ENCODE measurements around the gene MATN4. TPM values are rescaled to one million over a fixed set of nuclear protein-coding genes. Genes with fewer than 3 reads are reported as not detected.

MATN4 gene
- total RNA-seq, 4 donors from 2014 or later = not detected

DNA sequence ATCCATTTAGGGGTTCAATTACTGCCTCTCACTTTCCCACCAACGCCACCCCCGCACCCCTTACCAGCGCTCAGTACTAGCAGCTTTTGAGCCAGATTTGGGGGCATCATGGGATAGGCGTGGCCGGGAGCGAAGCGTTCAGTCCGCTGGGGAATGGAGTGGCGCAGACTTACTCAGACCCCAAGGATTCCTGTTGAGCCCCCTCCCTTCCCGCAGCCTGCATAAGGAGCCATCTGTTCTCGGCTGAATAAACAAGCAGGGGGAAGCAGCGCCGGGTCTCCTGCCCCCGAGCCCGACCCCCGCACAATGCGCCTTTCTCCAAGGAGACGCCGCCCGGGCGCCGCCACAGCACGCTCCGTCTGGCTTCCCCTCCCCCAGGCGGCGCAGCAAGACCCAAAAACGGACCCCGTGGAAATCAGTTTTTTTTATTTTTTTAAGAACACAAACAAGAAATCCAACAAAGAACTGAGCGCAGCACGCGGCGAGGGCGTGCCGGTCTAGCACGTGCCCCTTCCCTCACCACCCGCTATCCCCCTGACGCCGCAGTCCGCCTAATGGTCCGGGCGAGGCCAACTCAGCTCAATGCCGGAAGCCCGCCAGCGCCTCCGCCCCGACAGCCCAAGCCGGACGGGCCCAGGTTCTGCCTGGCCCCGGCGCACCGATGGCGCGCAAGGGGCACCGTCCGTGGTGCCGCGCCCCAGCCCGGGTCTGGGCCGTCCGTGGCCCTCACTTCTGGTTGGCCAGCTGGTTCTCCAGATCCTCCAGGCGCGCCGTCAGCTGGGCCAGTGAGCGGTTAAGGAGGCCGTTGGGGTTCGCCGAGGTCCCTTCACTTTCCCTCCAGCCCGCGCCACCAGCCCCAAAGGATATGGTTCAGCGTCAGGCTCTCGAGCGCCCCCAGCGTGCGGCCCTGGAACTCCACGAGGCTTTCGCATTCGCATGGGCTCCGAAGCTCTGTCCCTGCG lies 14.8 kb downstream of the MATN4 start:
- Histone ChIP-seq H3K4me1 (peaks cover 0 to 5% of the 10 kb centered on the region in 2 donors), H3K27me3 (peaks cover 11 to 24% (median 14%) of the 10 kb centered on the region in 3 donors), H3K4me3 (peak overlapping the region; percentile 46 to 71 (median 58)), H3K27ac (no peak overlapping the region), H3K36me3 (no peaks in the 10 kb centered on the region), H3K9me3 (no peaks in the 10 kb centered on the region)
- peak; percentile 74 to 80 for ATAC-seq
- intact Hi-C loops (cut with DNase I; ENCODE audit: low total_unique reads) (loop anchor here (5.0 kb wide), 3 partner anchors 41 to 251 kb away; partner anchors contain the start of gene SLPI), in situ Hi-C loops (cut with MboI; ENCODE audit: low sequenced_read_pairs in 4 of 4) (loop anchor here (25.0 kb wide), 2 partner anchors 156 to 256 kb away; no protein-coding TSS in a partner anchor)
- peak; percentile 33 to 55 for DNase-seq
- TF ChIP-seq POLR2A (IDR thresholded peaks at IDR 0.05) = no peak
- TF ChIP-seq, protein P1, sequence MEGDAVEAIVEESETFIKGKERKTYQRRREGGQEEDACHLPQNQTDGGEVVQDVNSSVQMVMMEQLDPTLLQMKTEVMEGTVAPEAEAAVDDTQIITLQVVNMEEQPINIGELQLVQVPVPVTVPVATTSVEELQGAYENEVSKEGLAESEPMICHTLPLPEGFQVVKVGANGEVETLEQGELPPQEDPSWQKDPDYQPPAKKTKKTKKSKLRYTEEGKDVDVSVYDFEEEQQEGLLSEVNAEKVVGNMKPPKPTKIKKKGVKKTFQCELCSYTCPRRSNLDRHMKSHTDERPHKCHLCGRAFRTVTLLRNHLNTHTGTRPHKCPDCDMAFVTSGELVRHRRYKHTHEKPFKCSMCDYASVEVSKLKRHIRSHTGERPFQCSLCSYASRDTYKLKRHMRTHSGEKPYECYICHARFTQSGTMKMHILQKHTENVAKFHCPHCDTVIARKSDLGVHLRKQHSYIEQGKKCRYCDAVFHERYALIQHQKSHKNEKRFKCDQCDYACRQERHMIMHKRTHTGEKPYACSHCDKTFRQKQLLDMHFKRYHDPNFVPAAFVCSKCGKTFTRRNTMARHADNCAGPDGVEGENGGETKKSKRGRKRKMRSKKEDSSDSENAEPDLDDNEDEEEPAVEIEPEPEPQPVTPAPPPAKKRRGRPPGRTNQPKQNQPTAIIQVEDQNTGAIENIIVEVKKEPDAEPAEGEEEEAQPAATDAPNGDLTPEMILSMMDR (IDR thresholded peaks at IDR 0.05 in 4 of 5, conservative IDR thresholded peaks at IDR 0.05 in 1 of 5) = peak; percentile 67 to 95 (median 86)

DNA sequence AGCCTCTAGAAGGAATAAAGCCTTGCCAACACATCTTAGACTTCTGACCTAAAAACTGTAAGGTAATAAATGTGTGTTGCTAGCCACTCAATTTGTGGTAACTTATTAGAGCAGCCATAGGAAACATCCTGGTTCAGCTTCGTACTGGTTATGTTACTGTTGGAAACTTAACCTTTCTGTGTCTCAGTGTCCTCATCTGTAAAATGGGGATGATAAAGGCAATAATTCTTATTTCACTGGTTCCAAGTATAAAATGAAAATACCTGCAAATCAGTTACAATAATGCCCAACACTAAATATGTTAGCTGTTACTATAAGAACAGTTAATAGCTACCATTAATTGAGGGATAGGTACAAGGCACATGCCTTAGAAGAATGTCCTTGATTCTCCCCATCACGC lies 15.8 kb downstream of the MATN4 start:
- DNase-seq (no peak), ATAC-seq (no peak)
- H3K9me3 ChIP-seq = no peaks in the 10 kb centered on the region
- no peak overlapping the region for H3K27ac ChIP-seq
- peaks cover 11 to 24% (median 14%) of the 10 kb centered on the region in 3 donors for H3K27me3 ChIP-seq
- in situ Hi-C loops (cut with MboI; ENCODE audit: low sequenced_read_pairs in 4 of 4) (loop anchor here (25.0 kb wide), 2 partner anchors 155 to 255 kb away; no protein-coding TSS in a partner anchor), intact Hi-C loops (cut with DNase I; ENCODE audit: low total_unique reads) (loop anchor here (5.0 kb wide), 3 partner anchors 40 to 250 kb away; partner anchors contain the start of gene SLPI)
- TF ChIP-seq, protein P1 (IDR thresholded peaks at IDR 0.05 in 4 of 5, conservative IDR thresholded peaks at IDR 0.05 in 1 of 5) = no peak
- no peak for TF ChIP-seq POLR2A (IDR thresholded peaks at IDR 0.05)
- H3K36me3 ChIP-seq = no peaks in the 10 kb centered on the region
- H3K4me1 ChIP-seq = peaks cover 0 to 5% of the 10 kb centered on the region in 2 donors
- H3K4me3 ChIP-seq = no peak overlapping the region

DNA sequence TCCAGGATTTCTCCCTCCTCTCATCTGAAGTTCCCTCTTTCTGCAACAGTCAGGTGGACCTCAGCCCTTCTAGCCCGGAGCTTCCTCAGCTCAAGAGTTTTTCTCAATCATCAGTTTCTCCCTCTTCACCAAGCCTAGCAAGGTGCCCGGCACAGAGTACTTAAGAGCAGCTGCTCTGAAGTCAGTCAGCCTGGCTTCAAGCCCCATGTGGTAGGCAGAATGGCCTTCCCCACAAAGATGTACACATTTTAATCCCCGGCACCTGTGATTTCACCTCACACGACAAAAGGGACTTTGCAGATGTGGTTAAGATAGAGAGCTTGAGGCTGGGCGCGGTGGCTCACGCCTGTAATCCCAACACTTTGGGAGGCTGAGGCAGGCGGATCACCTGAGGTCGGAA lies 16.6 kb downstream of the MATN4 start:
- intact Hi-C loops (cut with DNase I; ENCODE audit: low total_unique reads) (loop anchor here (2.0 to 5.0 kb wide), 4 partner anchors 39 to 249 kb away; partner anchors contain the start of gene SLPI), in situ Hi-C loops (cut with MboI; ENCODE audit: low sequenced_read_pairs in 4 of 4) (loop anchor here (25.0 kb wide), 2 partner anchors 154 to 254 kb away; no protein-coding TSS in a partner anchor)
- Histone ChIP-seq H3K27me3 (peaks cover 11 to 24% (median 14%) of the 10 kb centered on the region in 3 donors), H3K36me3 (no peaks in the 10 kb centered on the region), H3K4me1 (peaks cover 0 to 5% of the 10 kb centered on the region in 2 donors), H3K4me3 (no peak overlapping the region), H3K9me3 (no peaks in the 10 kb centered on the region), H3K27ac (no peak overlapping the region)
- DNase-seq = no peak
- no peak for TF ChIP-seq POLR2A (IDR thresholded peaks at IDR 0.05)
- TF ChIP-seq, protein P1 (IDR thresholded peaks at IDR 0.05 in 4 of 5, conservative IDR thresholded peaks at IDR 0.05 in 1 of 5) = no peak
- ATAC-seq = no peak

DNA sequence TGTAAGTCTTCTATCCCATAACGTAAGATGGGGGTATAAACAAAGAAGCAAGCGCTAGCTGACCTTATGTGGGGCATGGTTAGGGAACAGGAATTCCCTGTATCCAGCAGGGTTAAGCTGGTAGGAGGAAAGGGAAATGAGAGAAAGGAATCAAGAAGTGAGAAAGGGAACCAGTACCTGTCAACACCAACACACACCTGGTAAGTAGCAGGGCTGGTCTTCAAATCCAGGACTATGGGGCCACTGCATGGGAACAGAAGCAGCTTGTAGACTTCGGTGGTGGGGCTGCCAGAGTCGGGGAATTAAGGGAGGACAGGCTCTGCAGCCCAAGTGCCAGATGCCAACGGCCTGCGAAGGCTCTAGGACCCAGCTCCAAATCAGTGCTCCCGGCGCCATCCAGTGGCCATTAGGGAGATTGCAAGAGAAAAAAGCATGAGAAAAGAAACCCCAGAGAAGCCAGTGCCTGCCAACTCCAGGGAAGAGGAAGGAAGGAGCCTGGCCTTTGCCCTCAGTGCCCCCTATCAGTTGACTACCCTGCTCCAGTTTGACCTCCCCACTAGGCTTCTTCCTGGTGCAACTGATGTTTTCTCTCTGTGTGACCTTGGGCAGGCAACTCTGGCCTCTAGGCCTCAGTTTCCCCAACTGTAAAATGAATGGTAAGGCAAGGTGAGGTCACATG lies 17.3 kb downstream of the MATN4 start:
- Histone ChIP-seq H3K27ac (no peak overlapping the region), H3K27me3 (peaks cover 11 to 23% (median 14%) of the 10 kb centered on the region in 3 donors), H3K4me1 (peaks cover 0 to 5% of the 10 kb centered on the region in 2 donors), H3K9me3 (no peaks in the 10 kb centered on the region), H3K36me3 (no peaks in the 10 kb centered on the region), H3K4me3 (no peak overlapping the region)
- in situ Hi-C loops (cut with MboI; ENCODE audit: low sequenced_read_pairs in 4 of 4) = loop anchor here (25.0 kb wide), 2 partner anchors 154 to 254 kb away; no protein-coding TSS in a partner anchor
- DNase-seq (peak; percentile 22 to 76), ATAC-seq (peak; percentile 51 to 87)
- intact Hi-C loops (cut with DNase I; ENCODE audit: low total_unique reads) = loop anchor here (2.0 to 5.0 kb wide), 4 partner anchors 39 to 249 kb away; partner anchors contain the start of gene SLPI
- TF ChIP-seq POLR2A (IDR thresholded peaks at IDR 0.05) = no peak
- TF ChIP-seq, protein P1 (IDR thresholded peaks at IDR 0.05 in 4 of 5, conservative IDR thresholded peaks at IDR 0.05 in 1 of 5) = peak; percentile 77 to 91 (median 81)
